T-helper 17 cell (primary cell): ENCODE measurements around the gene TDP1. TPM values are rescaled to one million over a fixed set of nuclear protein-coding genes. Genes with fewer than 3 reads are reported as not detected.

Experiments used
- ATAC-seq: fragments of 150-1000 bp; cut with Tn5 transposase; 2 replicates; pipeline ENCODE4 v1.10.0; 2021; ENCODE audit warnings: mild to moderate bottlenecking, moderate library complexity
- DNase-seq, 3 donors: peaks; one replicate each; pipeline versions ENCODE4 v3.0.0 to v3.0.0-alpha.2; 2020 to 2021
- H3K9me3 ChIP-seq: one replicate; pipeline ENCODE4 v1.7.0; 2013; ENCODE audit warnings: low read length, mild to moderate bottlenecking; ENCODE audit not compliant: control insufficient read depth, poor library complexity, severe bottlenecking
- H3K27ac Mint-ChIP-seq: one replicate; pipeline ENCODE4 v1.8.0; 2022; ENCODE audit warnings: mild to moderate bottlenecking, moderate library complexity, mixed read lengths
- H3K27me3 Mint-ChIP-seq: one replicate; pipeline ENCODE4 v1.8.0; 2022; ENCODE audit warnings: mixed read lengths
- H3K36me3 Mint-ChIP-seq: one replicate; pipeline ENCODE4 v1.8.0; 2022; ENCODE audit warnings: low read depth, mixed read lengths
- H3K4me1 Mint-ChIP-seq: one replicate; pipeline ENCODE4 v1.8.0; 2022; ENCODE audit warnings: mild to moderate bottlenecking, mixed read lengths
- H3K4me3 Mint-ChIP-seq: one replicate; pipeline ENCODE4 v1.8.0; 2022; ENCODE audit warnings: mild to moderate bottlenecking, moderate library complexity, mixed read lengths
- total RNA-seq, 4 donors: library from RNA in 2 of 4; stranded (reverse) in 2 of 4; gene quantifications; one replicate each; pipeline ENCODE4 v1.2.3 and lab custom pipeline; 2022 to 2026

Gene TDP1
- total RNA-seq, 2 donors from 2014 or later, result 50.5 to 53.9 TPM

- H3K4me1 Mint-ChIP-seq, result peaks cover 6% of the 10 kb centered on the region
- DNase-seq, result no peak
- peak overlapping the region; percentile 27 for H3K27ac Mint-ChIP-seq
- peaks cover 2% of the 10 kb centered on the region for H3K36me3 Mint-ChIP-seq
- peaks cover 83% of the 10 kb centered on the region for H3K27me3 Mint-ChIP-seq
- ATAC-seq, result no peak
- H3K9me3 ChIP-seq, result no peaks in the 10 kb centered on the region
- no peak overlapping the region for H3K4me3 Mint-ChIP-seq
These were observed 99.1 kb downstream of the TDP1 start for GRCh38 chr14:90054803-90055202.

DNA sequence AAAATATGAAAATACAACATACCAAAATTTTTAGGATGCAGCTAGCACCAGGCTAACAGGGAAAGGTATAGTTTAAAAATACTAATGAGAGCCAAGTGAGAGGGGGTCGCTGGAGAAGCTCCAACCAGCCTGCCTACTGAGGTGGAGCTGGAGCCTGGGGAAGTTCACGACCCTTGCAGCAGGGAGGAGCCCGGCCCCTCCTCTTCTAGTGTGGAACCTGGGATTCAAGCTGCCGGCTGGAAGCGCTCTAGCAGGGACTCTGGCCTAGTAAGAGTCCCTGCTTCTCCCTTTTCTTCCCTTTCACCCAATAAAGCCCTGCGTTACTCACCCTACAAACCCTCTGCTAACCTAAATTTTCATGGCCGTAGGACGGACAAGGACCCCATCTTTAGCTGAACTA, 101.1 kb downstream of the TDP1 start:
- no peaks in the 10 kb centered on the region for H3K9me3 ChIP-seq
- DNase-seq (no peak), ATAC-seq (no peak)
- Mint-ChIP-seq H3K27ac (no peak overlapping the region), H3K36me3 (peaks cover 2% of the 10 kb centered on the region), H3K4me1 (peaks cover 8% of the 10 kb centered on the region), H3K4me3 (no peak overlapping the region), H3K27me3 (peaks cover 72% of the 10 kb centered on the region)

DNA sequence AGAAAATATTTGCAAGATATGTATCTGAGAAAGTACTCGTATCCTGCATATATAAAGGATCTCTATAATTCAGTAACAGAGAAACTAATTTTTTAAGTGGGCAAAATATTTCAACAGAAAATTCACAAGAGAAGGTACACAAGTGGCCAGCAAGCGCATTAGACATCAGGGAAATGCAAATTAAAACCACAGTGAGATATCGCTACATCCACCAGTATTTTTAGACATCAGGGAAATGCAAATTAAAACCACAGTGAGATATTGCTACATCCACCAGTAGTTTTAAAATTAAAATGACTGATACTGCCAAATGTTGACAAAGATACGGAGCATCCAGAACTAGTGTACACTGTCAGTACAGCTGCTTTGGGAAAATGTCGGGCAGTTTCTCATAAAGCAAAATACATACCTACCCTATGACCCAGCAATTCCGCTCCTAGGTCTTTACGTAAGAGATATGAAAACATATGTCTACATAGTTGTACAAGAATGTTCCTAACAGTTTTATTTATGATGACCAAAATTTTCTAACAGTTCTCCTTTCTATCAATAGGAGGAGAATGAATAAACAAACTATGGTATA, 103.2 kb downstream of the TDP1 start:
- H3K9me3 ChIP-seq, result no peaks in the 10 kb centered on the region
- H3K36me3 Mint-ChIP-seq, result peaks cover 12% of the 10 kb centered on the region
- no peak overlapping the region for H3K27ac Mint-ChIP-seq
- ATAC-seq (no peak), DNase-seq (no peak)
- peak overlapping the region; percentile 87 for H3K4me3 Mint-ChIP-seq
- peaks cover 17% of the 10 kb centered on the region for H3K4me1 Mint-ChIP-seq
- peaks cover 71% of the 10 kb centered on the region for H3K27me3 Mint-ChIP-seq

DNA sequence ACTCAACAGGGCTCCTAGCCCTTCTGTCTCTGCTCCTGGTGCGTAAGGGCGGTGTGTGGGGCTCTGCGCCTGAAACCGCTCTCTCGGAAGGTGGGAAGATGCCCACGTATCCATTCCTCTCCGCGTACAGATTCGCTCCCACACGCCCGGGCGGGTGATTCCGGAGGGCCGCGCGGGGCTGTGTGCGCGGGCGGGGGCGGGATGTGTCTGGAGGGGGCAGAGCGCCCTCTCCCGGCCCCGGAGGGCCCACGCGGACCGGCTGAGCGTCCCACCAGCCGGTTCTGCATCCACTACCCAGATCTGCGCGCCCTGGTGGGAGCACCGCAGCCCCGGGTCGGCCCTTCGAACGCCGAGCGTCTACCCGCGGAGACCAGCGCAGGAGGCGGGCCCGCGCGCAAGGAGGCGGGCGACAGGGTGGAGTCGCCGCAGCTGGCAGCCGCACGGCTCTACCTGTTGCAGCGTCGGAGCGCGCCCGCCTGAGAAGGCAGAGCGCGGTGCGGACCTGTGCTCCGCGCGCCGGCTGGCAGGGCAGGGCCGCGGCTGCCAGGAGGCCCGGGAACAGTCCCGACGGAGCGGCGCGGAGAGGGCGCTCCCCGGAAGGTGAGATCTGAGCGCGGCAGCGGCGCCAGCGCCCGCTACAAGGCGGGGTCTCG, 104.7 kb downstream of the TDP1 start:
- peaks cover 71% of the 10 kb centered on the region for H3K27me3 Mint-ChIP-seq
- DNase-seq (peak in 1 of 3 donors; percentile 13), ATAC-seq (peak; percentile 84)

GRCh38 chr14:90060965-90061684, 105.4 kb downstream of the TDP1 start:
- peak overlapping the region; percentile 87 for H3K4me3 Mint-ChIP-seq
- peaks cover 67% of the 10 kb centered on the region for H3K27me3 Mint-ChIP-seq
- peaks cover 17% of the 10 kb centered on the region for H3K4me1 Mint-ChIP-seq
- ATAC-seq, result no peak
- peaks cover 12% of the 10 kb centered on the region for H3K36me3 Mint-ChIP-seq
- H3K27ac Mint-ChIP-seq, result no peak overlapping the region
- no peaks in the 10 kb centered on the region for H3K9me3 ChIP-seq
- DNase-seq, result no peak

More for the DNA sequence above, 104.7 kb downstream of the TDP1 start:
- Mint-ChIP-seq H3K27ac (no peak overlapping the region), H3K36me3 (peaks cover 12% of the 10 kb centered on the region), H3K4me1 (peaks cover 17% of the 10 kb centered on the region), H3K4me3 (peak overlapping the region; percentile 87)
- H3K9me3 ChIP-seq, result no peaks in the 10 kb centered on the region

GRCh38 chr14:90061685-90062126, 106.0 kb downstream of the TDP1 start, which contains the start of gene KCNK13:
KCNK13 (plus strand) TSS chr14:90061994; CDS start chr14:90062206, 212 bp downstream.
- H3K27ac Mint-ChIP-seq, result peak within 1 kb of the TSS; percentile 66
- H3K4me1 Mint-ChIP-seq, result peaks cover 17% of the 10 kb centered on the region
- ATAC-seq (no peak), DNase-seq (no peak)
- H3K36me3 Mint-ChIP-seq, result peaks cover 12% of the 10 kb centered on the region
- H3K4me3 Mint-ChIP-seq, result peak within 1 kb of the TSS; percentile 95
- no peaks in the 10 kb centered on the region for H3K9me3 ChIP-seq
- peaks cover 65% of the 10 kb centered on the region for H3K27me3 Mint-ChIP-seq

GRCh38 chr14:90062127-90062794, 106.5 kb downstream of the TDP1 start:
- H3K27me3 Mint-ChIP-seq, result peaks cover 65% of the 10 kb centered on the region
- peak overlapping the region; percentile 66 for H3K27ac Mint-ChIP-seq
- peaks cover 12% of the 10 kb centered on the region for H3K36me3 Mint-ChIP-seq
- H3K9me3 ChIP-seq, result no peaks in the 10 kb centered on the region
- peaks cover 17% of the 10 kb centered on the region for H3K4me1 Mint-ChIP-seq
- no peak for DNase-seq
- H3K4me3 Mint-ChIP-seq, result peak overlapping the region; percentile 95
- ATAC-seq, result no peak

DNA sequence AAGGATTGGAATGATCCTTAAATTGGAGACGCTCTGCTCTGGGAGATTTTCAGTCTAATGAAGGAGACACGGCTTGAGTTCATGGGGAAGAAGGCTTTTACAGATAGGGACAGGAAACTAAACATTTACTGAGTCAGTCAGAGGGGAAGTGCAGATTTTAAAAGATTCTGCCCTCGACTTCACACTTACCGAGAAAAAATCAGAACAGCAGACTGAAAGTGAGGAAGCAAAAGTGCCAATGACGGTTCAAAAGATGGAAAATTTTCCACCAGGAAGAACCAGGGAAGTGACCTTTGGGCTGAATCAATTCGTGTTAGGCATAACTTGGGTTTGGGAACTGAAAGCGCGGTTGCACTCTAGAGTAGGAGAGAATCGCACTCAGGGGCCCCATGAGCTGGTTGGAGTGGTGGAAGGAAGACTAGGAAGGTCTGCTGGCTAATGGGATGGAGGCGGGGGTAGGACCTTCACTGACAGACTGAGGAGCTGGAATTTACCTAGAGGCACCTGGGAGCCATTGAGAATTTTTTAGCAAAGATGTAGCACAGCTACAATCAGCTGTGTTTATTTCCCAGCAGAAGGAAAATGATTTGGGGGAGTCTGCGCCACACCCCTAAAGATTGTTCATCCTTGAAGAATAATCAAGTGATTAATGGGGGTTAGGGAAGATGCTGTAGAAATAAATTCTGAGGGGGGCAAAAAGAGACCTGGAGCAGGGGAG, 107.3 kb downstream of the TDP1 start:
- H3K27me3 Mint-ChIP-seq, result peaks cover 69% of the 10 kb centered on the region
- H3K27ac Mint-ChIP-seq, result peak overlapping the region; percentile 66
- no peaks in the 10 kb centered on the region for H3K9me3 ChIP-seq
- H3K4me1 Mint-ChIP-seq, result peaks cover 17% of the 10 kb centered on the region
- no peak for ATAC-seq
- H3K4me3 Mint-ChIP-seq, result peak overlapping the region; percentile 95
- no peak for DNase-seq
- peaks cover 12% of the 10 kb centered on the region for H3K36me3 Mint-ChIP-seq

- H3K9me3 ChIP-seq, result no peaks in the 10 kb centered on the region
- Mint-ChIP-seq H3K36me3 (peaks cover 2% of the 10 kb centered on the region), H3K4me1 (no peaks in the 10 kb centered on the region), H3K27ac (no peak overlapping the region), H3K4me3 (no peak overlapping the region), H3K27me3 (peaks cover 58% of the 10 kb centered on the region)
- ATAC-seq (no peak), DNase-seq (no peak)
These were observed 116.6 kb downstream of the TDP1 start for GRCh38 chr14:90072350-90072749.

DNA sequence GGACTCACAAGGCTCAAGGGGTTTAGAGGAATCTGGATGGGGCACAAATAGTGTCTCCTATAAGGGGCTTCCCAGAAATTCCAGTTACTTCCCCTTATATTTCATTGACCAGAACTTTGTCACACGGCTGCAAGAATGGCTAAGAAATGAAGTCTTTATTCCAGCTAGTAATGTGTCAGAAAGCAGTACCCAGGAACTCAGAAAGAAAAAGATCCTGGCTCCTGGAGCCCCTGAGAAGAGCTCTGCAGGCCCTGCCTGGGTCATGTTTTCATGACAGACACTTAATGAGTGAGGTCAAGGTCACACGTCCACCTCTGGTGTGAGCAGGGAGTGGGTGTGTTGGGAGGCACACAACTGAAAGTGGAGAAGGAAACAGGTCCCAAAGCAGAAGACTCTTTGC, 123.8 kb downstream of the TDP1 start:
- Mint-ChIP-seq H3K27ac (no peak overlapping the region), H3K36me3 (peaks cover 4% of the 10 kb centered on the region), H3K27me3 (peaks cover 55% of the 10 kb centered on the region), H3K4me3 (no peak overlapping the region), H3K4me1 (no peaks in the 10 kb centered on the region)
- no peaks in the 10 kb centered on the region for H3K9me3 ChIP-seq
- ATAC-seq (no peak), DNase-seq (no peak)

DNA sequence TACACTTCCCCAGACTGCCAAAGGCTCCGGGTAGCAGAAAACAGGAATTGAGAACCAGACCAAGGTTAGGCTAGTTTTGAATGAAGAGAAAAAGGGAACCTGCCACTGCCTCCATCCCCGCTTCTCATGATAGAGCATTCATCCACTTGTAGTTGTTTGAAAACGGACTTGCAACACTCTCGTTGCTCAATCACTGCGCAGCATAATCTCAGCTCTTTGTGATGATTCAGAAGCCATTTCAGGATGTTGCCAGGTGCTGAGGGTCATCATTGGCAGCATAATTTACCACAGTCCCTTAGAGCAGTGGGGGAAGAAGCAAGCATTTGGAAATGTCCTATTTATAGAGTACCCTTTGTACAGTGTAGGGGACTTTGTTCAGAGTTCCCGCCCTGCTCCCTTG, 131.7 kb downstream of the TDP1 start:
- H3K4me3 Mint-ChIP-seq, result no peak overlapping the region
- ATAC-seq (peak; percentile 51), DNase-seq (no peak)
- H3K27me3 Mint-ChIP-seq, result peaks cover 10% of the 10 kb centered on the region
- no peaks in the 10 kb centered on the region for H3K4me1 Mint-ChIP-seq
- no peaks in the 10 kb centered on the region for H3K9me3 ChIP-seq
- H3K27ac Mint-ChIP-seq, result no peak overlapping the region
- H3K36me3 Mint-ChIP-seq, result peaks cover 3% of the 10 kb centered on the region

GRCh38 chr14:90088176-90088575, 132.4 kb downstream of the TDP1 start:
- DNase-seq, result no peak
- no peak overlapping the region for H3K4me3 Mint-ChIP-seq
- peaks cover 15% of the 10 kb centered on the region for H3K27me3 Mint-ChIP-seq
- H3K27ac Mint-ChIP-seq, result no peak overlapping the region
- no peak for ATAC-seq
- peaks cover 3% of the 10 kb centered on the region for H3K36me3 Mint-ChIP-seq
- no peaks in the 10 kb centered on the region for H3K4me1 Mint-ChIP-seq
- no peaks in the 10 kb centered on the region for H3K9me3 ChIP-seq
